HG02885 (cell line): Measurements from ENCODE around the gene SYNGR2.
"Not testable (repeated sequence)": the region's sequence is repeated elsewhere in the genome, so short reads cannot be mapped to it uniquely, and the experiment has no call there.

Source experiments
- ATAC-seq: cut with Tn5 transposase; IDR thresholded peaks from one replicate; pipeline ENCODE4 v1.9.1; 2021; ENCODE audit warnings: mild to moderate bottlenecking; ENCODE audit not compliant: unreplicated experiment, poor library complexity

Gene SYNGR2

GRCh38 chr17:78129351-78130089 lies 38.9 kb upstream of the SYNGR2 start:
- no peak for ATAC-seq

- no peak for ATAC-seq
Measured at GRCh38 chr17:78130090-78130436, 38.3 kb upstream of the SYNGR2 start.

GRCh38 chr17:78130437-78131101 lies 37.8 kb upstream of the SYNGR2 start, which contains the start of gene TMC8:
Gene TMC8, plus strand, starts transcription at chr17:78130771. Its CDS starts 818 bp downstream, at chr17:78131589.
- peak; percentile 21 for ATAC-seq

GRCh38 chr17:78131172-78132083 lies 37.0 kb upstream of the SYNGR2 start:
- ATAC-seq, result no peak

- ATAC-seq, result no peak
Measured at GRCh38 chr17:78132084-78132676, 36.2 kb upstream of the SYNGR2 start.

- ATAC-seq, result no peak
Measured at GRCh38 chr17:78132767-78133178, 35.6 kb upstream of the SYNGR2 start.

- no peak for ATAC-seq
Measured at GRCh38 chr17:78133179-78133951, 35.0 kb upstream of the SYNGR2 start.

- ATAC-seq, result no peak
Measured at GRCh38 chr17:78133971-78134898, 34.1 kb upstream of the SYNGR2 start.

- no peak for ATAC-seq
Measured at GRCh38 chr17:78134899-78135385, 33.4 kb upstream of the SYNGR2 start.

GRCh38 chr17:78135858-78136500 lies 32.4 kb upstream of the SYNGR2 start:
- no peak for ATAC-seq

- no peak for ATAC-seq
Measured at GRCh38 chr17:78137392-78138203, 30.8 kb upstream of the SYNGR2 start.

- no peak for ATAC-seq
Measured at GRCh38 chr17:78138204-78139060, 29.9 kb upstream of the SYNGR2 start.

GRCh38 chr17:78139861-78140168 lies 28.6 kb upstream of the SYNGR2 start:
- not testable (repeated sequence) for ATAC-seq

- peak; percentile 84 for ATAC-seq
Measured at GRCh38 chr17:78140169-78141051, 28.0 kb upstream of the SYNGR2 start.

GRCh38 chr17:78141437-78142118 lies 26.8 kb upstream of the SYNGR2 start:
- no peak for ATAC-seq
